Measurements from ENCODE around the gene CFAP74. TPM values are rescaled to one million over a fixed set of nuclear protein-coding genes. Genes with fewer than 3 reads are reported as not detected.

The CFAP74 gene
- total RNA-seq, 3 donors from 2014 or later, result 0.29 to 0.98 TPM; not detected in 1

DNA sequence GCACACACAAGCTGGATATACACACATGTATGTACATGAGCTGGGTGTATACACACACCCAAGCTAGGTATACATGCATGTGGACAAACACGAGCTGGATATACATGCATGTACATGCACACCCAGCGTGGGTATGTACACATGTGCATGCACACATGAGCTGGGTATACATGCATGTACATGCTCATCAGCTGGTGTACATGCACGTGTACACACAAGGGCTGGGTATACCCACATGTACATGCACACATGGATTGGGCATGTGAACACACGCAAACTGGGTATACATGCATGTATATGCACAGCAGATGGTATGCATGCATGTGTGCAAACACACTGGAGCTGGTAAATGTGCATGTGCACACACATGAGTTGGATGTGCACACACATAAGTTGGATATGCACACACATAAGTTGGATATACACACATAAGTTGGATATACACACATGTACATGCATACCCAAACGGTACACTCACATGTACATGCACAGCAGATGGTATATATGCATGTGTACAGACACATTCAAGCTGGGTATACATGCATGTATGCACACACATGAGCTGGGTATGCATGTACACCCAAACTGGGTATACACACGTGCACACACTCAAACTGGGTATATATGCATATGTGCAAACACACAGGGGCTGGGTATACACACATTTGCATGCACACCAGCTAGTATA, 105.2 kb downstream of the CFAP74 start:
- no peak for DNase-seq (ENCODE audit: low spot score in 2 of 2)
- TF ChIP-seq POLR2AphosphoS5 (IDR thresholded peaks at IDR 0.05) (no peak), POLR2A (IDR thresholded peaks at IDR 0.05) (no peak)
- TF ChIP-seq, protein P1, sequence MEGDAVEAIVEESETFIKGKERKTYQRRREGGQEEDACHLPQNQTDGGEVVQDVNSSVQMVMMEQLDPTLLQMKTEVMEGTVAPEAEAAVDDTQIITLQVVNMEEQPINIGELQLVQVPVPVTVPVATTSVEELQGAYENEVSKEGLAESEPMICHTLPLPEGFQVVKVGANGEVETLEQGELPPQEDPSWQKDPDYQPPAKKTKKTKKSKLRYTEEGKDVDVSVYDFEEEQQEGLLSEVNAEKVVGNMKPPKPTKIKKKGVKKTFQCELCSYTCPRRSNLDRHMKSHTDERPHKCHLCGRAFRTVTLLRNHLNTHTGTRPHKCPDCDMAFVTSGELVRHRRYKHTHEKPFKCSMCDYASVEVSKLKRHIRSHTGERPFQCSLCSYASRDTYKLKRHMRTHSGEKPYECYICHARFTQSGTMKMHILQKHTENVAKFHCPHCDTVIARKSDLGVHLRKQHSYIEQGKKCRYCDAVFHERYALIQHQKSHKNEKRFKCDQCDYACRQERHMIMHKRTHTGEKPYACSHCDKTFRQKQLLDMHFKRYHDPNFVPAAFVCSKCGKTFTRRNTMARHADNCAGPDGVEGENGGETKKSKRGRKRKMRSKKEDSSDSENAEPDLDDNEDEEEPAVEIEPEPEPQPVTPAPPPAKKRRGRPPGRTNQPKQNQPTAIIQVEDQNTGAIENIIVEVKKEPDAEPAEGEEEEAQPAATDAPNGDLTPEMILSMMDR (IDR thresholded peaks at IDR 0.05), result no peak
- H3K27ac ChIP-seq, result no peak overlapping the region
- no peaks in the 10 kb centered on the region for H3K9me3 ChIP-seq
- no peak overlapping the region for H3K4me3 ChIP-seq
- H3K27me3 ChIP-seq, result no peaks in the 10 kb centered on the region
- H3K4me1 ChIP-seq, result peaks cover 4 to 7% of the 10 kb centered on the region in 2 donors
- intact Hi-C loops (cut with DNase I; ENCODE audit: low total_unique reads), result no loop called here
- no peaks in the 10 kb centered on the region for H3K36me3 ChIP-seq

DNA sequence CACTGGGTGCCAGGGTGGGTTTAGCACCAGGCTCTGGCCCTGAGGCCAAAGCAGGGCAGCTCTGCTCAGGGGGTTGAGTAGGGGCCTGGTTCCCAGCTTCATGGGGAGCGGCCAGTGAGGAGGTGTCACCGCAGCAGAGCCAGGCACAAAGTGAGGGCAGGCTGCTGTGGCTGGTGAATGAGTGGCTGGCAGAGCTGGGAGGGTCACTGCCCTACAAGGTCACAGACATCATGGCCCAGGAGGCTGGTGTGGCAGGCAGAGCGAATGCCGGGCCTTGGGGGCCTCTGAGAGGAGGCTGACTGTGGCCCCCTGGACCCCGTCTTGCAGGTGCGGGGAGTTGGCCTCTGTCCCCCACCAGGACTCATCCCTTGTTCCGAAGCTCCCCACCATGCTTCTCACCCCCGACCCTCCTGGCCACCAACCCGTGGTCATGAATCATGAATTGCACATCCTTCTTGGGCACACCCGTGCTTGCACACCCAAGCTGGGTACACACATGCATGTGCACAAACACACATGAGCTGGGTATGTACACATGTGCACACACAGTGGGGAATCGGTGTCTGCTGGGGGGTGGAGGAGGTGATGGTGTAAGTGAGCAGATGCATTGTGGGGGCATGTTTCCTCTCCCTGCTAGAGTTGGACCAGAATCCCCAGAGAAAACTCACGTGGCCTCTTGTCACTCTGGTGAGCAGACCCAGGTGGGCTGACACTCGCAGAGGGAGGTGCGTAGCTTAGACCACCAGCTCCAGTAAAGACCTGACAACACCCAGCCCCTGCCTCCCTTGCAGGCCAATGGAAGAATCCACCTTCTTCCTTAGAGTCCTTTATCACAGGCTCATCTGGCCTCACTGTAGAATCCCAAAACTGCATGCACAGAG, 107.9 kb downstream of the CFAP74 start:
- H3K9me3 ChIP-seq, result no peaks in the 10 kb centered on the region
- H3K4me1 ChIP-seq, result peaks cover 4 to 16% of the 10 kb centered on the region in 2 donors
- no peaks in the 10 kb centered on the region for H3K27me3 ChIP-seq
- H3K27ac ChIP-seq, result no peak overlapping the region
- TF ChIP-seq, protein P1 (IDR thresholded peaks at IDR 0.05), result no peak
- TF ChIP-seq POLR2A (IDR thresholded peaks at IDR 0.05), result no peak
- no peak for TF ChIP-seq POLR2AphosphoS5 (IDR thresholded peaks at IDR 0.05)
- H3K36me3 ChIP-seq, result no peaks in the 10 kb centered on the region
- intact Hi-C loops (cut with DNase I; ENCODE audit: low total_unique reads), result no loop called here
- DNase-seq (ENCODE audit: low spot score in 2 of 2), result no peak
- H3K4me3 ChIP-seq, result no peak overlapping the region

DNA sequence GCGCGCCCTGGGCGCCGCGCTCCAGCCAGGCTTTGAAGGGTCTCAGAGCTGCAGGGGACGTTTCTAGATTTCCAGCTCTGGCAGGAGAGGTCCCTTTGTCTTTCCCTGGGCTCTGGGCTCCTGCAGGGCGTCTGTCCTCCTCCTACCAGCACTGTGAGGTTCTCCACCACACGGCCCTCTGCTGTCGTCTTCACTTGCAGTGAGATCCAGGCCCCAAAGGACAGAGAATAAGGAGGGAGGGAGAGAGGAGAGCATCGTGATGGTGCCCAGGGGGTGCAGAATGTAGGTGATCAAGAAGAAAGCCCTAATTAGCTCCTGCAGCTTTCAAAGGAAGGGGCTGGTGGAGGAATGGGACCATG, 108.5 kb downstream of the CFAP74 start:
- Histone ChIP-seq H3K27ac (no peak overlapping the region), H3K4me1 (peaks cover 4 to 16% of the 10 kb centered on the region in 2 donors), H3K4me3 (peak overlapping the region in 1 of 3 donors; percentile 34), H3K9me3 (no peaks in the 10 kb centered on the region), H3K36me3 (no peaks in the 10 kb centered on the region), H3K27me3 (no peaks in the 10 kb centered on the region)
- intact Hi-C loops (cut with DNase I; ENCODE audit: low total_unique reads), result no loop called here
- TF ChIP-seq, protein P1 (IDR thresholded peaks at IDR 0.05), result no peak
- TF ChIP-seq POLR2AphosphoS5 (IDR thresholded peaks at IDR 0.05) (no peak), POLR2A (IDR thresholded peaks at IDR 0.05) (no peak)
- DNase-seq (ENCODE audit: low spot score in 2 of 2), result no peak

DNA sequence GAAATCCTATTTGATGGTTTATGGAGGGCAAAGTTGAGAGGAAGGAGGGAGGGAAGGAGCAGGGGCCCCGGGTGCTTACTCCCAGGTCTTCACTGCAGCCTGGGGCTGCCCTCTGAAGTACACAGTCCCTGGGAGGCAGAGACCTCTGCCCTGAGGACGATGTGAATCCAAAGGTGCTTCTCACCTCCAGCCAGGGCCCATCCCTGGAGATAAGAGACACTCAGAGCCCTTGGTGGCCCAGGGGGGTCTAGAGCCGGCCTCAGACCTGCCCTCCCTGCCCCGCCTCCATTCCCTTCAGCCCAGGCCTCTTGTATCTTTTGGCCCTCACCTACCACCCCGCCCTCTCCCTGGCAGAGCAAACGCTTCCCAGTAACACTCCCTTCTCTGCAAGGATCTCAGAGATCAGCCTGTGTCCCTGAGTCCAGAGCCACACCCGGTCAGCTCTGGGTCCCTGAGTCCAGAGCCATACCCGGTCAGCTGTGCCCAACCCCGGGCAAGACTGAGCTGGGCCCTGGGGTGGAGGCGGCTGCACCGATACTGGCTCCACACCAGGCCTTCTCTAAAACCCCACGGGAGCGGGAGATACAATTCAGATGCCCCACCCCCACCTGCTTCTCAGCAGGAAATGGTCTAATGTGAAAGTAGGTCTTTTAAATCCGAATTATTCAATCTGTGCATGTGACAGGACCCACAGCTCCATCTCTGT, 109.1 kb downstream of the CFAP74 start:
- intact Hi-C loops (cut with DNase I; ENCODE audit: low total_unique reads), result no loop called here
- Histone ChIP-seq H3K9me3 (no peaks in the 10 kb centered on the region), H3K36me3 (no peaks in the 10 kb centered on the region), H3K4me1 (peaks cover 4 to 16% of the 10 kb centered on the region in 2 donors), H3K4me3 (peak overlapping the region in 1 of 3 donors; percentile 34), H3K27ac (no peak overlapping the region), H3K27me3 (no peaks in the 10 kb centered on the region)
- DNase-seq (ENCODE audit: low spot score in 2 of 2), result no peak
- TF ChIP-seq POLR2A (IDR thresholded peaks at IDR 0.05), result no peak
- no peak for TF ChIP-seq POLR2AphosphoS5 (IDR thresholded peaks at IDR 0.05)
- TF ChIP-seq, protein P1 (IDR thresholded peaks at IDR 0.05), result no peak
